SK-N-SH (cell line): ENCODE measurements around the gene ADPRH.

Source experiments
- CTCF ChIP-seq: fragments of 200-600 bp; sonication (generic); IDR thresholded peaks from 2 replicates; pipeline ENCODE4 v1.6.1; 2017; ENCODE audit warnings: antibody characterized with exemption, mild to moderate bottlenecking, moderate library complexity
- EP300 ChIP-seq, 2 experiments: IDR thresholded peaks; 2 replicates each; pipeline versions ENCODE4 v1.4.0 to v1.6.1; 2012; ENCODE audit warnings: borderline replicate concordance in 1 of 2, low read depth in 1 of 2, low read length in 1 of 2
- GABPA ChIP-seq: IDR thresholded peaks from 2 replicates; pipeline ENCODE4 v1.4.0; 2012; ENCODE audit warnings: low read depth, mild to moderate bottlenecking
- MAX ChIP-seq: IDR thresholded peaks from 2 replicates; pipeline ENCODE4 v1.4.0; 2012; ENCODE audit warnings: low read depth
- NRF1 ChIP-seq: IDR thresholded peaks from 2 replicates; pipeline ENCODE4 v1.6.1; 2012; ENCODE audit warnings: low read depth, mild to moderate bottlenecking, low read length
- POLR2AphosphoS5 ChIP-seq: IDR thresholded peaks from 2 replicates; pipeline ENCODE4 v1.6.1; 2012; ENCODE audit warnings: low read depth, low read length
- RCOR1 ChIP-seq: fragments of 150-350 bp; IDR thresholded peaks from 2 replicates; pipeline ENCODE4 v1.6.1; 2017; ENCODE audit warnings: antibody characterized with exemption, low read length
- REST ChIP-seq: IDR thresholded peaks from 2 replicates; pipeline ENCODE4 v1.6.1; 2012; ENCODE audit warnings: mild to moderate bottlenecking, low read depth, low read length, moderate library complexity
- RXRA ChIP-seq: IDR thresholded peaks from 2 replicates; pipeline ENCODE4 v1.4.0; 2012; ENCODE audit warnings: low read depth, mild to moderate bottlenecking, borderline replicate concordance
- SMC3 ChIP-seq: IDR thresholded peaks from 2 replicates; pipeline ENCODE4 v1.6.1; 2012; ENCODE audit warnings: low read depth, low read length, improper control_type of control experiment
- TAF1 ChIP-seq: IDR thresholded peaks from 2 replicates; pipeline ENCODE4 v1.6.1; 2012; ENCODE audit warnings: low read depth, mild to moderate bottlenecking, low read length, moderate library complexity, borderline replicate concordance
- YY1 ChIP-seq: IDR thresholded peaks from 2 replicates; pipeline ENCODE4 v1.4.0; 2012; ENCODE audit warnings: low read depth, mild to moderate bottlenecking
- ZBTB33 ChIP-seq: IDR thresholded peaks from 2 replicates; pipeline ENCODE4 v1.4.0; 2012; ENCODE audit warnings: low read depth, borderline replicate concordance

GRCh38 chr3:119582178-119582577, 2.9 kb downstream of the ADPRH start:
- no peak for TF ChIP-seq NRF1
- TF ChIP-seq CTCF, result no peak
- TF ChIP-seq TAF1, result no peak
- no peak for TF ChIP-seq RCOR1
- no peak for TF ChIP-seq GABPA
- no peak for TF ChIP-seq POLR2AphosphoS5
- no peak for TF ChIP-seq EP300 (IDR thresholded peaks at IDR 0.05; ENCODE audit: borderline replicate concordance in 1 of 2, low read depth in 1 of 2, low read length in 1 of 2)
- no peak for TF ChIP-seq ZBTB33
- TF ChIP-seq SMC3, result no peak
- TF ChIP-seq MAX, result no peak
- no peak for TF ChIP-seq YY1
- TF ChIP-seq RXRA, result no peak
- TF ChIP-seq REST, result no peak
